CD4-positive, alpha-beta T cell treated with Interleukin-15 for 1 hour (primary cell): Measurements from ENCODE around the gene PET100.

Experiments
- DNase-seq: peaks from one replicate; pipeline ENCODE4 v3.0.0-alpha.2; 2020

The PET100 gene

GRCh38 chr19:7654401-7654800 lies 24.8 kb downstream of the PET100 start:
- no peak for DNase-seq

DNA sequence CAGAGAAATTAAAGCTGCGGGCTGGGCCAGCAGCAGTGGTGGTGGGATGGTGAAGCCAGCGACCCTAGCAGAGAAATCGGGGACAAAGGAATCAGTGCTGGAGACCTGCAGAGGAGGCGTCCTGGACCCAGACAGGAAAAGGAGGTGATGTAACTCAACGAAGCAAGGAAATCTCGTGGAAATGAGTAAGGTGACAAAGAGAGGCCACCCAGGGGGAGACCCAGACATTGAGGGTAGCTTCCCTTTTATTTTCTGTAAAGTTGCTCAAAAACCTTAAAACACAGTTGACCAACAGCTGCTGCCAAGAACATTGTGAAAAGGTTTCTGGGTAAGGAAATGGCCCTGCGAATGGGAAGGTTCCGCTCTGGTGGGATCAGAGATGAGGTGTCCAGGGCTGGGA lies 26.0 kb downstream of the PET100 start:
- peak; percentile 58 for DNase-seq

DNA sequence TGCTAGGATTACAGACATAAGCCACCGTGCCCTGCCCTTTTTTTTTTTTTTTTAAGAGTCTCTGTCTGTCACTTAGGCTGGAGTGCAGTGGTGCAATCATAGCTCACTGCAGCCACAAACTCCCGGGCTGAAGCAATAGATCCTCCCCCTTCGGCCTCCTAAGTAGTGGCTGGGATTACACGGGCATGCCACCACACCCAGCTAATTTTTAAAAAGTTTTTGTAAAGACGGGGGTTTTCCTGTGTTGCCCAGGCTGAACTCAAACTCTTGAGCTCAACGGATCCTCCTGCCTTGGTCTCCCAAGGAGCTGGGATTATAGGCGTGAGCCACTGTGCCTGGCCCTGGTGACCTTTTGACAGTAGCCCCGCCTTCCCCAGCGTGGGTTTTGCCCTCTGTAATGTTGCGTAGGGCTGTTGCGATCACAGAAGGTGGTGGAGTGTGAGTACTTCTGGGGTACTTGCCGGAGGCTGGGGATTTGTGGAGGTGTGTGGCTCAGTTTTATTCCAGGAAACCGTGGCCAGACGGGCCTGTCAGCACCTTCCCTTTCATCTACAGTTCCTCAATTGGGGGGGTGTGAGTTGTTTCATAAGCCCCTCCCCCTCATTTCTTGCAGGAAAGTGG lies 27.6 kb downstream of the PET100 start:
- peak; percentile 79 for DNase-seq

- peak; percentile 68 for DNase-seq
Observed at GRCh38 chr19:7658219-7658686, 28.7 kb downstream of the PET100 start.

- DNase-seq: no peak
Observed at GRCh38 chr19:7661744-7662538, 32.3 kb downstream of the PET100 start.

GRCh38 chr19:7662657-7663056 lies 33.1 kb downstream of the PET100 start:
- DNase-seq: no peak

DNA sequence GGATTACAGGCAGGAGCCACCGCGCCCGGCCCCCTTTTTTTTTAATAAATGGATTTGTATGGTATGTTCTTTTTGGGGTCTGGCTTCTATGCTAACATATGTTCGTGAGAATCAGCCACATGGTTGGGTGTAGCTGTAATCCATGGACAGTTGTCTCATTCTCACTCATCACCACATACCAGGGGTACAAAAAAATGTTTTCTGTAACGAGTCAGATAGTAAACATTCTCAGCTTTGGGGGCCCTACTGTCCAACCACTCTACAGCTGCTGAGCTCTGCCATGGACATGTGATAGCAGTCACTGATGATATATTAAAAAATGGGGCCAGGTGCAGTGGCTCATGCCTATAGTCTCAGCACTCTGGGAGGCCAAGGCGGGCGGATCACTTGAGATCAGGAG lies 34.1 kb downstream of the PET100 start:
- no peak for DNase-seq

DNA sequence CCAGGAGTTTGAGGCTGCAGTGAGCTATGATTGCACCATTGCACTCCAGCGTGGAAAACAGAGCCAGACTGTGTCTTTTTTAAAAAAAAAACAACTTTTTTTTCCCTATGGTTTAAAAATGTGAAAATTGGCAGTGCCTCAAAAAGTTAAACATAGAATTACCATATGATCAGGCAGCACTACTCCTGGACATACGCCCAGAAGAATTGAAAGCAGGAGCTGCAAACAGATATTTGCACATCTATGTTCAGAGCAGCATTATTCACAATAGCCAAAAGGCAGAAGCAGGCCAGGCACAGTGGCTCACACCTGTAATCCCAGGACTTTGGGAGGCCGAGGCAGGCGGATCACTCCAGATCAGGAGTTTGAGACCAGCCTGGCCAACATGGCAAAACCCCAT lies 35.5 kb downstream of the PET100 start:
- no peak for DNase-seq

DNA sequence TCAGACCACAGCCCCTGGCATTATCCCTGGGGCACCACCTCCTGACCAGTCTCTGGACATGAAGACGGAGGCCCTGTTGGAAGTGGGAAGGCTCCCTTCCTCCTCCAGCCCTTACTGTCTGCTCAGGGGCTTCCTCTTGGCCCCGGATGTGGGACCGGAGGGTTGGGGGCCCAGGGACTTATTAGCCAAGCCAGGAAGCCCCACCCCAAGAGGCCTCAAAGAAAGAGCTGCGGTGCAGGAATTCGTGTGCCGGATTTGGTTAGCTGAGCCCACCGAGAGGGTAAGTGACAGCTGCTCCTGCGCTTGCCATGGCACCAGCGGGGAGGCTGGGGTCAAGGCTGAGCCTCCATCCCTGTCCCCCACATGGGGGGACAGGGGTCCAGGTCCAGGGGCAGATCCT lies 39.2 kb downstream of the PET100 start, which contains the start of gene RETN:
Gene RETN (plus strand): TSS at position 208 of the 400 bp plus-strand sequence. CDS start 278 bp downstream, outside the sequence.
- DNase-seq: no peak

GRCh38 chr19:7669641-7670040 lies 40.0 kb downstream of the PET100 start:
- no peak for DNase-seq

- peak; percentile 65 for DNase-seq
Observed at GRCh38 chr19:7670150-7670783, 40.7 kb downstream of the PET100 start.

DNA sequence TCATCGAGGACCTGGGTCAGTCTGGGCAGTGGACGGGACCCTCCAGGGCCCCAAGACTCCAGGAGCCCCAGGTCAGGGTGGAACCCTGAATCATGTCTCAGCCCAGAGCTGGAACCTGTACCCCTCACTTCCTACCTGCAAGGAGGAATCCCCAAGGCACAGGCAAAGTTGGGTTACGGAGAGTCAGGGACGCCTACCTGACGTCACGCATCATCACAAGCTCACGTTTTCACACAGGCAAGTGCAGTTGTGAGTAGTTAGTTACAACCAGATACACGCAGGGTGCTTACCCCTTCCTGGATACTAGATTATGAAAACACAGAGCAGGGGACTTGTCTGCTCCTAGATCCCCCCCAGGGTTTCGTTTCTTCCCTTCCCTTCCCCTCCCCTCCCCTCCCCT lies 41.2 kb downstream of the PET100 start:
- DNase-seq: no peak

GRCh38 chr19:7672522-7672921 lies 42.9 kb downstream of the PET100 start:
- peak; percentile 15 for DNase-seq

- peak; percentile 76 for DNase-seq
Observed at GRCh38 chr19:7674010-7675005, 44.7 kb downstream of the PET100 start.

GRCh38 chr19:7676376-7676775 lies 46.8 kb downstream of the PET100 start:
- DNase-seq: peak; percentile 36

GRCh38 chr19:7676854-7677253 lies 47.3 kb downstream of the PET100 start, which contains the start of gene MCEMP1:
Gene MCEMP1, plus strand, starts transcription at chr19:7677090. Its CDS starts 31 bp downstream, at chr19:7677121.
- peak; percentile 28 for DNase-seq

DNA sequence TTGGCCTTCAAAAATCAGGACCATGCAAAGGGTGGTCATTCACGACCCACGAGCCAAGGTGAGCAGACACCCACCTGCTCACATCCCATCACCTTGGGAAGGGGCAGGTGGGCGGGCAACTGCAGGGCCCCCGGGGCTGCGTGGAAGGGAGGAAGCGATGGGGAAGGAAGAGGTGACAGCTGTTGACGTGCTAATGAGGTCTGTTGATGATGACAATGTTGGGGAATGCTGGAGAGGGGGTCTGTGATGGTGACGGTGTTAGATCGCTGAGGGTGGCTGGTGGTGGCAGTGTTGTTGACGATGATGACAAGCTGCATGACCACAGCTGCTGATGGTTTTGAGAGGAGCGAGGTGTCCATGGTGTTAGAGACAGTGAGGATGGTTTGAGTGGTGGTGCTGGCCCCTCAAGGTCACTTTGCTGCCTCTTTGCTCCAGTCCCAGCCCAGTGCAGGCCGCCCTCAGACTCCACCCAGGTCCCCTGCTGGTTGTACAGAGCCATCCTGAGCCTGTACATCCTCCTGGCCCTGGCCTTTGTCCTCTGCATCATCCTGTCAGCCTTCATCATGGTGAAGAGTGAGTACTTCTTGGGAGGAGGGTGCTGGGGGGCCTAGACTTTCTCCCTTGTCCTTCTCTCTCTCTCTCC lies 48.2 kb downstream of the PET100 start:
- peak; percentile 51 for DNase-seq

DNA sequence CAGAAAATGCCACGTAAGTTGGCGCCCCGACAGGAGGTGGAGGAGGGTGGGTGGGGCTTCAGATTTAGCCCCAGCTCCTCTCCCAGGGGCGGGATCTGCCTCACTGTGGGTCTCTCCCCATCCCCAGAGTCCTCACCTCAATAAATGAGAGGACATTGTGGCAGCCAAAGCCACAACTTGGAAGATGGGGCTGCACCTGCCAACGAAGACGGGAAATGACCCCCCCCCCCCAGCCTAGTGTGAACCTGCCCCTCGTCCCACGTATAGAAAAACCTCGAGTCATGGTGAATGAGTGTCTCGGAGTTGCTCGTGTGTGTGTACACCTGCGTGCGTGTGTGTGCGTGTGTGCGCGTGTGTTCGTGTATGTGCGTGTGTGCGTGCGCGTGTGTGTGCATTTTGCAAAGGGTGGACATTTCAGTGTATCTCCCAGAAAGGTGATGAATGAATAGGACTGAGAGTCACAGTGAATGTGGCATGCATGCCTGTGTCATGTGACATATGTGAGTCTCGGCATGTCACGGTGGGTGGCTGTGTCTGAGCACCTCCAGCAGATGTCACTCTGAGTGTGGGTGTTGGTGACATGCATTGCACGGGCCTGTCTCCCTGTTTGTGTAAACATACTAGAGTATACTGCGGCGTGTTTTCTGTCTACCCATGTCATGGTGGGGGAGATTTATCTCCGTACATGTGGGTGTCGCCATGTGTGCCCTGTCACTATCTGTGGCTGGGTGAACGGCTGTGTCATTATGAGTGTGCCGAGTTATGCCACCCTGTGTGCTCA lies 49.6 kb downstream of the PET100 start:
- DNase-seq: peak; percentile 82

DNA sequence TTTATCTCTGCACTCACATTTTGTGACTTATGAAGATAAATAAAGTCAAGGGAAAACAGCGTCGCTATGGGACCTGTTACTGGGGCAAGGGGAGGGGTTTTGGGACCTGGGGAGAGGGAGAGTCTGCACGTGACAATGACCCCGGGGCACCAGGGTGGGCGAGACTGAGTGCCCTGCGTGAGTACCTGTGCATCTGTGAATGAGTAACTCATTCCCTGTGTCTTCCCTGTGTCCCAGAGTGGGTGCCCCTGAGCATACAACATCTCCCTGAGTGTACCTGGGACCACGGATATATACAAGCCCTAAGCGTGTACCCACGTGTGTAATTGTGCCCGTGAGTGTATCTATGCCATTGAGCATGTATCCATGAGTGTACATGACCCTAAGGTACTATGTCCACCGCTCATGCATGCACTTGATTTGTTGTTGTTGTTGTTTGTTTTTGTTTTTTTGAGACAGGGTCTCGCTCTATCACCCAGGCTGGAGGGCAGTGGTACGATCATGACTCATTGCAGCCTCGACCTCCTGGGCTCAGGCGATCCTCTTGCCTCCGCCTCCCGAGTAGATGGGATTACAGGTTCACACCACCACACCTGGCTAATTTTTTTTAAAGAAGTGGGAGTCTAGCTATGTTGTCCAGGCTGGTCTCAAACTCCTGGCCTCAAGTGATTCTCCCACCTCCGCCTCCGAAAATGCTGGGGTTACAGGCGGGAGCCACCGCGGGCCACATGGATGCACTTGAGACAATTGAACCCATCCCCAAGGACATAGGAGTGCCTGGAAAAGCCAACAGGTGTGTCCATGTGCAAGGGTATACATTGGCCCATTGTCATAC lies 50.4 kb downstream of the PET100 start:
- peak; percentile 13 for DNase-seq
